AG04449 (cell line): ENCODE measurements around the gene VCAN.

Experiments
- CTCF ChIA-PET: fragments of 350-600 bp; formaldehyde crosslinking; extraction: SDS; loops from one replicate; lab custom pipeline; 2021; ENCODE audit warnings: antibody characterized with exemption; lab: Yijun Ruan, JAX
- POLR2A ChIA-PET: fragments of 400-600, 350-600 bp; formaldehyde crosslinking; extraction: SDS; loops from one replicate; lab custom pipeline; 2020; ENCODE audit warnings: antibody characterized with exemption, inconsistent platforms; lab: Yijun Ruan, JAX
- DNase-seq: peaks from one replicate; pipeline ENCODE4 v3.0.0-alpha.2; 2010; ENCODE audit warnings: low read depth, low spot score
- H3K4me3 ChIP-seq: 2 replicates; pipeline ENCODE4 v1.5.1; 2011; ENCODE audit warnings: low read depth, mild to moderate bottlenecking, control low read depth, low read length
- TF ChIP-seq, protein P1 (sequence below): IDR thresholded peaks from one replicate; pipeline ENCODE4 v1.5.1; 2011; ENCODE audit warnings: mild to moderate bottlenecking, moderate library complexity, low read length, control low read depth, inconsistent platforms; ENCODE audit not compliant: insufficient read depth; ENCODE audit errors: missing control alignments

VCAN gene

DNA sequence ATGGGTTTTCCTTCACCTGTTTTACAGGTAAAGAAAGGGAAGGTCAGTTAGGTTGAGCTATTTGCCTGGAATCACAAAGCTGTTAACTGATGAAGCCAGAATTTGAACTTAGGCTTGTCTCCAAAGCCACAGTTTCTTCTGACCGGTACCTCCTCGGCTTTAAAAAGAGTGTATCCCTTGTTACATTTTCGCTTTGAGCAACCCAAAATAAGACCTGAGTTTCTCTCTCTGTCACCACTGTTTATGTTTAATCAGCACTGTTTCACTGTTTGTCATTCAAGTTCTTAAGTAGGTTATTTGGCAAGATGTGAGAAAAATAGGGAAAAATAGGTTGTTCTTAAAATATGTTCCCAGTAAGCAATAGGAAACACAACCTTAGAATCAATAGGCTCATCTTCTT lies 84.6 kb downstream of the VCAN start:
- POLR2A ChIA-PET = no interaction called here
- CTCF ChIA-PET = no interaction called here
- H3K4me3 ChIP-seq = no peak overlapping the region
- no peak for DNase-seq
- TF ChIP-seq, protein P1, sequence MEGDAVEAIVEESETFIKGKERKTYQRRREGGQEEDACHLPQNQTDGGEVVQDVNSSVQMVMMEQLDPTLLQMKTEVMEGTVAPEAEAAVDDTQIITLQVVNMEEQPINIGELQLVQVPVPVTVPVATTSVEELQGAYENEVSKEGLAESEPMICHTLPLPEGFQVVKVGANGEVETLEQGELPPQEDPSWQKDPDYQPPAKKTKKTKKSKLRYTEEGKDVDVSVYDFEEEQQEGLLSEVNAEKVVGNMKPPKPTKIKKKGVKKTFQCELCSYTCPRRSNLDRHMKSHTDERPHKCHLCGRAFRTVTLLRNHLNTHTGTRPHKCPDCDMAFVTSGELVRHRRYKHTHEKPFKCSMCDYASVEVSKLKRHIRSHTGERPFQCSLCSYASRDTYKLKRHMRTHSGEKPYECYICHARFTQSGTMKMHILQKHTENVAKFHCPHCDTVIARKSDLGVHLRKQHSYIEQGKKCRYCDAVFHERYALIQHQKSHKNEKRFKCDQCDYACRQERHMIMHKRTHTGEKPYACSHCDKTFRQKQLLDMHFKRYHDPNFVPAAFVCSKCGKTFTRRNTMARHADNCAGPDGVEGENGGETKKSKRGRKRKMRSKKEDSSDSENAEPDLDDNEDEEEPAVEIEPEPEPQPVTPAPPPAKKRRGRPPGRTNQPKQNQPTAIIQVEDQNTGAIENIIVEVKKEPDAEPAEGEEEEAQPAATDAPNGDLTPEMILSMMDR = no peak

DNA sequence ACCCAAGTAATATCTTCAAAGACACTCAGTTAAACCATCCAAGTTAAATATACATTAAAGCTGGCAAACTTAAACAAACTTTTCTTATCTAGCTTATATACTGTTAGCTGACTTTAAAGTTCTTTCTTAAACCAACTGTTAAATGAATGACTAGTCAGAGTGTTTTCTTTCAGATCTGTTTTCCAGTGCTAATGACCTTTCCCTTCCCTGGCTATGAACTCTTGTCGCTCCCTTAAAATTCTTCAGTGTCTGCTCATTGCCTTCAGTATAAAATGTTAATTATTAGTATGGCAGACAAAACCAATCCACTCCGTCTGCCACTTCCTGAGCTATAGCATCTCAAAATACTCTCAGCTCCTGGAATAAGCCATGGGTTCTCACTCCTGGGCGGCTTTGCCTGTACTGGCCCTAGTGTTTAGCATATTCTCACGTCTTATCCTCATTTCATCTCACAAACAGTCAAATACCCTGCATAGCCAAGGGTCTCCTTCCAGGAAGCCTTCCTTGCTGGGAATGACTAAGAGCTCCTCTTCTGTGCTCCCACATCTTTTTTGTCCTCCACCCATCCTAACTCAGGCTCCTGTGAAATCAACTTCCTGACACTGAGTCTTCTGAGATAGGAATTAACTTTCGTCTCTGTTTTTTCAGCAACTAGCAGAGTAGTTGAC lies 87.7 kb downstream of the VCAN start:
- TF ChIP-seq, protein P1 = no peak
- ChIA-PET CTCF (interaction anchor here (0.6 to 0.8 kb wide), 3 partner anchors 918 to 1207 kb away, joined by 3 read pairs; no protein-coding TSS in a partner anchor), POLR2A (no interaction called here)
- no peak overlapping the region for H3K4me3 ChIP-seq
- DNase-seq = no peak

DNA sequence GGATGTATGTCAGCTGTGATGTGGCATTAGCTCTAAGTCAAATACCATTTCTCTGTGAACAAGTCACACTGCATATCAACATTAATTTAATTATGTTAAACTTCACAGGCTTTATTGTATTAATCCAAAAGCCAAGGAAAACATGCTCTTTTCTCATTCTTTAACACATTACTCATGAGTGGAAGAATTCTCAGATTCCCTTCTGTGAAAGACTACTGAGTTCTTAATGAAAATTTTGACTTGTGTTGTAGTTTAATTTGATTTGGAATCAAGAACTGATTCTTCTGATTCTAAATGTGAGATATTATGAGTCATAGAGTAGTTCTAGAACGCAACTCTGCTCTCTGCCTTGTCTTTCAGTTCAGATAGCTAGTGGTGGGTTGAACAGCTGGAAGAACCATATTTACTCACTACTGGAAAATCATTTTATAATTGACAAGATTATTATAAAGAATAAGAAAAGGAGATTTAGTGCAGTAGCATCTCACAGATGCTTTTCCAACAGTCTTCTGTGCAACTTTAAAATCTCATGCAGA lies 90.6 kb downstream of the VCAN start:
- ChIA-PET CTCF (interaction anchor here (0.7 to 2.4 kb wide), 21 partner anchors 8 to 1251 kb away, joined by 3 to 11 read pairs (median 3); partner anchors contain the start of gene VCAN), POLR2A (no interaction called here)
- TF ChIP-seq, protein P1 = no peak
- no peak for DNase-seq
- no peak overlapping the region for H3K4me3 ChIP-seq

DNA sequence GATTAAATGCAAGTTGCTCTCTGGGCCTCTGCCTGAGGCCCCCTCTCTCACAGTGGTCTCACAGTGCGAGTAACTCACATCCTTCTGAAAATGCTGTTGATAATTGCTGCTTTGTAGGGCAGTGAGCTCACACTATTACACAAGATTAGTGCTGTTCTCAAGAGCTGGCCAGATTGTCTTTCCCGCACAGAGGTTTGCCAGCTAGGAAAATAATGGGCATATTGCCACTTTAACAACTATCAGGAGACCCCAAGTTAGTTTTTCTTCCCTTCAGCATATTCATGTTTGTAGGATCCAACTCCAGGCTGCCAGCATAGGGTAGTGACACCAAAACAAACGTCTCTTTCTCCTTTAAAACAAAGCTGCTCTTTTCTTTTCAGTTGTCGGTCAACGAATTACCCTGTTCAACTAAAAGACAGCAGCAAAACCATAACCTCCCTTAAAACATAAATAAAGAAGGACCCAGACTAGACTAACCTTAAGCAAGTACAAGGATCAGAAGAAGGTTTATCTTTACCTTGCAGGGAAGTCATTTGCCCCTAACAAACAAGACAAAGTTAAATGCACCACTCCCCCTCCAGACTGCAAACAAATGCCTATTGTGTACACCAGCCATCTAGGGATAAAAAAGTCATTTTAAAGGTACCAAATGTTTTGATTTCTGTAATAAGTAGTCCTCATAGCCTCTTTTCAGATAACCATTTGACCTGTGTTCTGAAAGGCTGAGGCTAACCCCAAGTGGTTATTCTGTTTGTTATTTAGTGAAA lies 91.4 kb downstream of the VCAN start:
- no peak for DNase-seq
- ChIA-PET POLR2A (no interaction called here), CTCF (interaction anchor here (0.7 to 2.4 kb wide), 23 partner anchors 9 to 1215 kb away, joined by 3 to 11 read pairs (median 3); partner anchors contain the start of gene VCAN)
- no peak overlapping the region for H3K4me3 ChIP-seq
- TF ChIP-seq, protein P1 = no peak

DNA sequence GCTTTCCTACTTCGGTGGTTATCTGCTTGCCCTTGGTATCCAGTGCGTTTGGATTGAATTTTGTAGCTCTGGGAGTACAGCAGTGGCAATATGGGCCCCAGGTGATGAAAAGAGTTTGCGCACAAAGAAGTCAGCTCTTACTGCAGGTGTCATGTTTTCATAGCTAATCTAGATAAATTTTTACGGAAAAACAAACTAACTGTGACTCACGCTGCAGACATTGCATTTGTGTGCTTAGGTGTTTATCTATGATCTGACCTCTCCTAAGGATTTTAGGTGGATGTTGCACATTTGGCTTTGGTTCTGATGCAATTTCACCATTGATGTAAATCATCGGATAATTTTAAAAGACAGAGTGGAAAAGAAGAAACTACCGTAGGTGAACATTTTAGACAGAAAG lies 92.1 kb downstream of the VCAN start:
- no peak overlapping the region for H3K4me3 ChIP-seq
- POLR2A ChIA-PET = no interaction called here
- CTCF ChIA-PET = interaction anchor here (0.7 to 2.4 kb wide), 16 partner anchors 11 to 1251 kb away, joined by 3 to 13 read pairs (median 4); no protein-coding TSS in a partner anchor
- TF ChIP-seq, protein P1 = no peak
- DNase-seq = no peak
